GM12873 (cell line): ENCODE data around the gene TTC16.

Experiments used
- TF ChIP-seq, protein P1 (sequence below): IDR thresholded peaks from 2 replicates; pipeline ENCODE4 v1.5.1; 2012; ENCODE audit warnings: low read depth, mild to moderate bottlenecking, moderate library complexity, low read length, control low read depth; ENCODE audit not compliant: insufficient read depth; ENCODE audit errors: missing control alignments

TTC16 gene

DNA sequence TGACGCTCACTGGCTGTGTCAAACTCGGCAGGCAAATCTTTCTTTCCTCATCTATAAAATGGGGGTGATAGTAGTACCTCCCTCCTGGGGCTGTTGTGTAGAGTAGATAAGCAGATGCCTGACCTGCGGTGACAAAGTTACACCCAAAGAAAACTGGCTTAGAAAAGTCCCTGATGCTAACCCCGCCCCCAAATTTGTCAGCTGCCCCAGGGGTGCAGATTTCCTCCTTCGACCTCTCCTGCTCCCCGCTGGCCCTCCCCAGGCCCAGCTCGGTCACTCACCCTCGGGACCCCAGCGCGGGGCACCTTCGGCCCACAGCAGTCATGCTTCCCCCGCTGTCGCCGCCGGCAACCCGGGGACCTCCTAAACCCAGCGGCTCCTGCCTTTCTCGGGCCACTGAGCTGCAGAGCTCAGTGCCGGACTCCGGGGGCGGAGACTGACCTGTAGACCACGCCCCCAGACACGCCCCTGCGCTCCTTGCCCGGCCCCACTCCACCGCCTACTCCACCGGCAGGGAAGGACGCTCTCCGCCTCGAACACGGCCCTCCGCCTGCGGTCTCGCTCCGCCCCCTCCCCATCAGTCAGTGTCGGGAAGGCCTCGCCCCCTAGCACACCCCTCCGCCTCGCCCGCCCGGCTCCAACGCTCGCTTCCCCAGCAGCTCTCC, 55.2 kb downstream of the TTC16 start:
- TF ChIP-seq, protein P1, sequence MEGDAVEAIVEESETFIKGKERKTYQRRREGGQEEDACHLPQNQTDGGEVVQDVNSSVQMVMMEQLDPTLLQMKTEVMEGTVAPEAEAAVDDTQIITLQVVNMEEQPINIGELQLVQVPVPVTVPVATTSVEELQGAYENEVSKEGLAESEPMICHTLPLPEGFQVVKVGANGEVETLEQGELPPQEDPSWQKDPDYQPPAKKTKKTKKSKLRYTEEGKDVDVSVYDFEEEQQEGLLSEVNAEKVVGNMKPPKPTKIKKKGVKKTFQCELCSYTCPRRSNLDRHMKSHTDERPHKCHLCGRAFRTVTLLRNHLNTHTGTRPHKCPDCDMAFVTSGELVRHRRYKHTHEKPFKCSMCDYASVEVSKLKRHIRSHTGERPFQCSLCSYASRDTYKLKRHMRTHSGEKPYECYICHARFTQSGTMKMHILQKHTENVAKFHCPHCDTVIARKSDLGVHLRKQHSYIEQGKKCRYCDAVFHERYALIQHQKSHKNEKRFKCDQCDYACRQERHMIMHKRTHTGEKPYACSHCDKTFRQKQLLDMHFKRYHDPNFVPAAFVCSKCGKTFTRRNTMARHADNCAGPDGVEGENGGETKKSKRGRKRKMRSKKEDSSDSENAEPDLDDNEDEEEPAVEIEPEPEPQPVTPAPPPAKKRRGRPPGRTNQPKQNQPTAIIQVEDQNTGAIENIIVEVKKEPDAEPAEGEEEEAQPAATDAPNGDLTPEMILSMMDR: no peak

DNA sequence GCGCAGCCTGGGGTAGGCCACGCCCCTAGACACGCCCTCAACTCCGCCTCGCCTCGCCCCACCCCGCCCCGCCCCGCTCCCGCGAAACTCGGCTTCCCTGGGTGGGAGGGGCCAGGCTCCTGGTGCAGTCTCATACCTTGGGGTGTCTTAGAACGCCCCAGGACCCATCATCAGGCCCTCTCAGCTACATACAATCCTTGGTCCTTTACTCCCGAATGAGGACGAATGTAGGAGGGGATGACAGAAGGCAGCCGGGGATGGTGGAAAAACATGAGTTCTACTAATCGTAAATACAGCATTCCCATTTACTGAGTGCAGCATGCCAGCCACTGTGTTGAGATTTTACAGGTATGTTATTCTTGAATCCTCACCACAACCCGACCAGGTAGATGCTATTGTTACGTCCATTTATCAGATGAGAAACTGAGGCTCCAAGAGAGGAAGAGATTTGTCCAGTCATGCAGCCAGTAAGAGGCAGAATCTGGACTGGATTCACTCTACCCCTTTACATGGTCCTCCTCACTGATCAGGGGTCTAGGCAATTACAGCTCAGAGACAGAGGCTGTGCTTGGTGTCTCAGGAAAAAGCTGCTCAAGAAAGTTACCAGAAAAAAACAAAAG, 55.8 kb downstream of the TTC16 start:
- TF ChIP-seq, protein P1: no peak

DNA sequence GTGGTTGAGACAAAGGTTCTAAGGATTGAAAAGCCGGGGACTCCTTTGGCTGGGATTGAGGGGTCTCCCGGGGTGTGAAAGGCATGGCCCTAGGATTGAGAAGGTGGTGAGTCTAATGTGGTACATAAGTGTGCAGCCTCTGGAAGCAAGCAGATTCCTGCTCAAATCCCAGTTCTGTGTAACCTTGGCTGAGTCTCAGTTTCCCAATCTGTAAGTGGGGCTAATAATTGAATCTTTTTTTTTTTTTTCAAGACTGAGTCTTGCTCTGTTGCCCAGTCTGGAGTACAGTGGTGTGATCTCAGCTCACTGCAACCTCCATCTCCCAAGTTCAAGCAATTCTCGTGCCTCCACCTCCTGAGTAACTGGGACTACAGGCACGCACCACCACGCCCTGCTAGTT, 56.7 kb downstream of the TTC16 start:
- TF ChIP-seq, protein P1: no peak

DNA sequence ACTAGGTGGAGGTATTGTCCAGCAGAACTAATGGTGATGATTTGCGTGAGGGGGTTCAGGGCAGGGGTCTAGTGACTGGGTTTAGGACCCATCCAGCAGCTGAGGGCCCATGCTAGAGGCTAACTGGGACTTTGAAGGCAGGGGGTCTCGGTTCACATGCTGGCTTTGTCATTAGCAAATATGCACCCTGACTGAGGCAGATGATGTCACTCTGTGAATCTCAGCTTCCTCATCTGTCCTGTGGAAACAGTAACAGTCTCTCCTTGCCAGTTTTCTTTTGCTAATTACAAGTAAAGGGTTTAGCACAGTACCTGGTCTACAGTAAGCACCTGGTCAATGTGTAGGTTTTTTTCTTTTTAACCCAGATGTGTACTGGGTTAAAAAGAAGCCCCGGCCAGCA, 57.4 kb downstream of the TTC16 start:
- TF ChIP-seq, protein P1: no peak

DNA sequence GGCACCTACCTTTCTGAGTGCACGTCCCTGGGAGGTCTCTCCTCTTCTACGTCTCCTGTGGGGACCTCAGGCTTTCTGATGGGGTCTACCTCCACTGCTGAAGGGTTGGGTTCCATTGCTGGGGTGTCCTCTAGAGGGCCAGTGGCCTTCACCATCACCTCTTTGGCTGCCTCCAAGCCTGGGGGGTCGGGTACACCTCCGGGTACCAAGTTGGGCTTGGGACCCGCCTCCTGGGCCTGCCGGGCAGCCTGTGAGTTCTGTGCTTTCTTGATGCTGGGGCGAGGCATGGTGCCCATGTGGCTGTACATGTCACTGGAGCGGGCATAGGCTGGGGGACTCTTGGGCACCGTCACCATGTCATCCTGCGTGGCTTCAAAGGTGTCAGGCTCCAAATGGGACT, 58.1 kb downstream of the TTC16 start:
- TF ChIP-seq, protein P1: no peak

- TF ChIP-seq, protein P1: no peak
These were observed 60.5 kb downstream of the TTC16 start for GRCh38 chr9:127776195-127776923.

DNA sequence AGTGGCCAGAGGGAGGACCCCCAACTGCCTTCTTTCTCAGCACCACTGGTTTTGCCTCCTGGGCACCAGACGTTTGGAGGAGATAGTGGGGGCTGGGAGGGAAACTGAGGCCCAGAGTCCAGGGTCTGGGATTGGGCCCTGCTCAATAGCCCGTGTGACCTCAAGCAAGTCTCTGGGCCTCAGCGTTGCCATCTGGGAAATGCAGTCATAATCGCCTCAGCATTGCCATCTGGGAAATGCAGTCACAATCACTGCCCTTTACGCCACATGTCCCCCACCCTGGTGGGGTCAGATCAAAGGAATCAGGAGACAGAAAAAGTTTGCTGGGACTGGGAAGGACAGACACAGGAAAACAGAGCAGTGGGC, 61.0 kb downstream of the TTC16 start:
- TF ChIP-seq, protein P1: no peak
